GM23248 (cell line): Measurements from ENCODE around the gene CXCL3.

ENCODE experiments used
- EZH2 ChIP-seq: fragments of 200-600 bp; sonication (generic); IDR thresholded peaks from 2 replicates; pipeline ENCODE4 v1.6.1; 2018; ENCODE audit warnings: antibody characterized with exemption, mild to moderate bottlenecking; ENCODE audit not compliant: insufficient read depth, poor library complexity, severe bottlenecking
- EZH2phosphoT487 ChIP-seq: fragments of 200-600 bp; sonication (generic); IDR thresholded peaks from 2 replicates; pipeline ENCODE4 v1.6.1; 2018; ENCODE audit warnings: antibody characterized with exemption, moderate library complexity, mild to moderate bottlenecking, low read depth; ENCODE audit not compliant: insufficient read depth

- TF ChIP-seq EZH2phosphoT487 = no peak
- TF ChIP-seq EZH2 = no peak
Observed at GRCh38 chr4:74004668-74005067, 33.8 kb downstream of the CXCL3 start.
